Natural killer cell (primary cell): ENCODE results near the gene BZW2. TPM values are rescaled to one million over a fixed set of nuclear protein-coding genes. Genes with fewer than 3 reads are reported as not detected.

Experiments used
- ATAC-seq, 3 donors: fragments of 150-1000 bp in 2 of 3; fragments of 200-7000 bp in 1 of 3; cut with Tn5 transposase; 1 replicate in 1 of 3; 2 replicates in 2 of 3; pipeline ENCODE4 v1.10.0; 2021; ENCODE audit warnings: mild to moderate bottlenecking in 2 of 3, moderate library complexity in 2 of 3
- DNase-seq, 2 donors: peaks; one replicate each; pipeline versions ENCODE4 v3.0.0 to v3.0.0-alpha.2; 2013 to 2021; ENCODE audit warnings: mixed read lengths in 1 of 2
- H3K27ac ChIP-seq: one replicate; pipeline ENCODE4 v1.5.1; 2013; ENCODE audit warnings: mild to moderate bottlenecking, low read length
- H3K27me3 ChIP-seq: one replicate; pipeline ENCODE4 v1.6.1; 2013; ENCODE audit warnings: low read length; ENCODE audit not compliant: control insufficient read depth, insufficient read depth
- H3K36me3 ChIP-seq: one replicate; pipeline ENCODE4 v1.6.1; 2013; ENCODE audit warnings: low read length; ENCODE audit not compliant: control insufficient read depth, insufficient read depth
- H3K4me1 ChIP-seq: one replicate; pipeline ENCODE4 v1.6.1; 2013; ENCODE audit warnings: low read length; ENCODE audit not compliant: control insufficient read depth, insufficient read depth
- H3K4me3 ChIP-seq: one replicate; pipeline ENCODE4 v1.5.1; 2013; ENCODE audit warnings: low read length
- H3K9me3 ChIP-seq: one replicate; pipeline ENCODE4 v1.6.1; 2013; ENCODE audit warnings: low read length; ENCODE audit not compliant: control insufficient read depth, insufficient read depth
- H3K27ac Mint-ChIP-seq, 2 donors: one replicate each; pipeline ENCODE4 v1.8.0; 2022; ENCODE audit warnings: mild to moderate bottlenecking in 2 of 2, mixed read lengths in 2 of 2, moderate library complexity in 1 of 2
- H3K27me3 Mint-ChIP-seq, 2 donors: one replicate each; pipeline ENCODE4 v1.8.0; 2022; ENCODE audit warnings: low read depth in 2 of 2, mixed read lengths in 2 of 2
- H3K36me3 Mint-ChIP-seq: one replicate; pipeline ENCODE4 v1.8.0; 2022; ENCODE audit warnings: mixed read lengths
- H3K4me1 Mint-ChIP-seq, 2 donors: one replicate each; pipeline ENCODE4 v1.8.0; 2022; ENCODE audit warnings: mixed read lengths in 2 of 2
- H3K4me3 Mint-ChIP-seq: one replicate; pipeline ENCODE4 v1.8.0; 2022; ENCODE audit warnings: mild to moderate bottlenecking, moderate library complexity, mixed read lengths
- H3K9me3 Mint-ChIP-seq, 2 donors: one replicate each; pipeline ENCODE4 v1.8.0; 2022; ENCODE audit warnings: mixed read lengths in 2 of 2
- CTCF ChIP-seq: fragments of 200-600 bp; IDR thresholded peaks from one replicate; pipeline ENCODE4 v1.8.0; 2022; ENCODE audit warnings: antibody characterized with exemption
- whole genome bisulfite sequencing: methylation state at CpG from one replicate; pipeline ENCODE4 v1.1.7; 2013; ENCODE audit warnings: missing lambda C conversion rate; ENCODE audit not compliant: insufficient coverage; 5-methylcytosine and 5-hydroxymethylcytosine counted together
- intact Hi-C: fragments of 100-400 bp; cut with micrococcal nuclease; formaldehyde crosslinking; loops from one replicate; pipeline ENCODE4 v1.14.2; 2022
- total RNA-seq, 4 donors: library from RNA; stranded (reverse); fragments of 120-200 nt in 1 of 4; gene quantifications; one replicate each; pipeline versions ENCODE4 v1.2.3 to v1.2.4, GENCODE V29; 2013 to 2022

The BZW2 gene
- total RNA-seq, 3 donors from 2014 or later (not counting 1 experiment from before 2014, with no cell fraction given): 15.3 to 21.0 (median 19.9) TPM

GRCh38 chr7:16649196-16649595 lies 3.2 kb downstream of the BZW2 start:
- intact Hi-C loops: loop anchor here (5.0 to 10.0 kb wide), 2 partner anchors 84 to 583 kb away; no protein-coding TSS in a partner anchor
- H3K4me1 ChIP-seq: peaks cover 14% of the 10 kb centered on the region

GRCh38 chr7:16650266-16650665 lies 4.3 kb downstream of the BZW2 start:
- ATAC-seq: no peak
- H3K27ac Mint-ChIP-seq: no peak overlapping the region
- peaks cover 47 to 53% of the 10 kb centered on the region in 2 donors for H3K4me1 Mint-ChIP-seq

More at GRCh38 chr7:16649196-16649595, 3.2 kb downstream of the BZW2 start:
- peaks cover 57 to 60% of the 10 kb centered on the region in 2 donors for H3K4me1 Mint-ChIP-seq
- no peak for ATAC-seq
- WGBS: 89% methylated on average over 1 of the region's 1 CpG
- H3K27ac Mint-ChIP-seq: no peak overlapping the region
- peak overlapping the region; percentile 32 for H3K4me3 Mint-ChIP-seq
- no peaks in the 10 kb centered on the region for H3K27me3 ChIP-seq
- H3K4me3 ChIP-seq: no peak overlapping the region
- H3K27ac ChIP-seq: no peak overlapping the region
- TF ChIP-seq CTCF: no peak
- H3K9me3 ChIP-seq: no peaks in the 10 kb centered on the region
- H3K9me3 Mint-ChIP-seq: no peaks in the 10 kb centered on the region
- no peaks in the 10 kb centered on the region for H3K36me3 ChIP-seq
- DNase-seq: no peak
- H3K36me3 Mint-ChIP-seq: no peaks in the 10 kb centered on the region
- no peaks in the 10 kb centered on the region for H3K27me3 Mint-ChIP-seq

GRCh38 chr7:16651396-16652239 lies 5.6 kb downstream of the BZW2 start:
- Histone ChIP-seq H3K27me3 (no peaks in the 10 kb centered on the region), H3K4me3 (no peak overlapping the region), H3K27ac (no peak overlapping the region), H3K36me3 (no peaks in the 10 kb centered on the region), H3K9me3 (no peaks in the 10 kb centered on the region), H3K4me1 (peaks cover 3% of the 10 kb centered on the region)
- Mint-ChIP-seq H3K9me3 (no peaks in the 10 kb centered on the region), H3K27me3 (no peaks in the 10 kb centered on the region), H3K27ac (no peak overlapping the region), H3K36me3 (no peaks in the 10 kb centered on the region), H3K4me1 (peaks cover 35 to 40% of the 10 kb centered on the region in 2 donors), H3K4me3 (no peak overlapping the region)
- 57% methylated on average over 8 of the region's 9 CpGs for WGBS
- no peak for TF ChIP-seq CTCF
- intact Hi-C loops: no loop called here
- ATAC-seq: no peak
- DNase-seq: peak in 1 of 2 donors; percentile 12

More at GRCh38 chr7:16650266-16650665, 4.3 kb downstream of the BZW2 start:
- WGBS: 100% methylated on average over 2 of the region's 2 CpGs
- H3K27me3 Mint-ChIP-seq: no peaks in the 10 kb centered on the region
- Histone ChIP-seq H3K4me3 (no peak overlapping the region), H3K9me3 (no peaks in the 10 kb centered on the region), H3K4me1 (peaks cover 5% of the 10 kb centered on the region), H3K27ac (no peak overlapping the region), H3K27me3 (no peaks in the 10 kb centered on the region), H3K36me3 (no peaks in the 10 kb centered on the region)
- H3K36me3 Mint-ChIP-seq: no peaks in the 10 kb centered on the region
- no peaks in the 10 kb centered on the region for H3K9me3 Mint-ChIP-seq
- intact Hi-C loops: no loop called here
- no peak overlapping the region for H3K4me3 Mint-ChIP-seq
- no peak for DNase-seq
- no peak for TF ChIP-seq CTCF
